Gastrocnemius medialis (tissue), 4 donors: ENCODE results near the gene OR8G1.

Source experiments
- CTCF ChIP-seq, 5 experiments: fragments of 450-650 bp in 3 of 5; fragments of 200-600 bp in 2 of 5; sonication (generic) in 2 of 5; IDR thresholded peaks in 4 of 5; conservative IDR thresholded peaks in 1 of 5; 1 replicate in 4 of 5; 2 replicates in 1 of 5; pipeline ENCODE4 v1.5.1; 2016 to 2019; ENCODE audit warnings: antibody characterized with exemption in 5 of 5, mild to moderate bottlenecking in 3 of 5, moderate library complexity in 3 of 5
- POLR2A ChIP-seq, 2 donors: fragments of 450-650 bp; IDR thresholded peaks; one replicate each; pipeline ENCODE4 v1.6.1; 2017; ENCODE audit warnings: antibody characterized with exemption in 2 of 2, mild to moderate bottlenecking in 2 of 2, moderate library complexity in 2 of 2

DNA sequence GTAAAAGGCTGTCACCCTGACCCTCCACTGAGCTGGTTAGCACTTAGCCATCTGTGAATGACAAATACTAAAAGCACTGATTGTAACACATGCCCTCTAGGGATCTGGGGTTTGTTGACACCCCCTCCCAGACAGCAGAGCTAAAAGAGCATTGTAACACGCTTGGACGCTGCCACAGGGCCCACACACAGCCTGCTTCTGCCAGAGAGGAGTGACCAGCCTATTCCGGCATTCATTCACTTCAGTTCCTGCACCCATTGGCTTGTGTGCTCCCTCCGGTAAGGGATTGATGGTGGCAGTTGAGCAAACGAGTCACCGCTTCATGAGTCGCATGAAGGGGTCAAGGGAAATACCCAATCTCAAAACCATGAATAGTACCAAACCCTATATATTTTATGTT lies 42.0 kb upstream of the OR8G1 start:
- TF ChIP-seq CTCF (IDR thresholded peaks at IDR 0.05 in 4 of 5, conservative IDR thresholded peaks at IDR 0.05 in 1 of 5) (no peak), POLR2A (IDR thresholded peaks at IDR 0.05) (no peak)
